Renal pelvis (tissue), 4 donors: ENCODE measurements around the gene LAMTOR2. TPM values are rescaled to one million over a fixed set of nuclear protein-coding genes. Genes with fewer than 3 reads are reported as not detected.

Experiments
- DNase-seq: peaks from one replicate; pipeline ENCODE4 v3.0.0-alpha.2; 2013
- polyA plus RNA-seq, 3 donors: library from polyadenylated mRNA; unstranded; fragments of 120-200 nt; gene quantifications; one replicate each; pipeline ENCODE4 v1.2.1, GENCODE V29; 2013; ENCODE audit not compliant: insufficient read length in 3 of 3

The LAMTOR2 gene
- polyA plus RNA-seq, 3 donors: 55.9 to 67.2 (median 63.9) TPM

DNA sequence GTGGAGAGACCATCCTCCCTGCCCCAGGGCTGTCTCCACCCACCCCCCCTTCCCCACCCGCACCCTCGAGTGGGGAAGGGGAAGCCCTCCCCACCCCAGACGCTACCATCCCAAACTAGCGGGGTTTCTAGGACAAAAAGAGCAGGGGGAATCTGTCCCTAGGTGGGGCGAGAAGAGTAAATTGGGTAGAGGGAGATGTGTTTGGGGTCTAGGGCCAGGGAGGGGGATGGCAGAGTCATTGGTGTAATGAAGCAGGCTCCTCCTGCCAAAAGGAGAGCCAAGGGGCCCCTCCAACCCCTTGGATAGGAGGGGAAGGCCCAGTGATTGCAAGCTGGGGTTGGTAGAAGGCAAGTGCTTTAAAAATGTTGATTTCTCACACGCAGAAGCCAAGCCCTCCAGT lies 17.7 kb downstream of the LAMTOR2 start:
- no peak for DNase-seq

DNA sequence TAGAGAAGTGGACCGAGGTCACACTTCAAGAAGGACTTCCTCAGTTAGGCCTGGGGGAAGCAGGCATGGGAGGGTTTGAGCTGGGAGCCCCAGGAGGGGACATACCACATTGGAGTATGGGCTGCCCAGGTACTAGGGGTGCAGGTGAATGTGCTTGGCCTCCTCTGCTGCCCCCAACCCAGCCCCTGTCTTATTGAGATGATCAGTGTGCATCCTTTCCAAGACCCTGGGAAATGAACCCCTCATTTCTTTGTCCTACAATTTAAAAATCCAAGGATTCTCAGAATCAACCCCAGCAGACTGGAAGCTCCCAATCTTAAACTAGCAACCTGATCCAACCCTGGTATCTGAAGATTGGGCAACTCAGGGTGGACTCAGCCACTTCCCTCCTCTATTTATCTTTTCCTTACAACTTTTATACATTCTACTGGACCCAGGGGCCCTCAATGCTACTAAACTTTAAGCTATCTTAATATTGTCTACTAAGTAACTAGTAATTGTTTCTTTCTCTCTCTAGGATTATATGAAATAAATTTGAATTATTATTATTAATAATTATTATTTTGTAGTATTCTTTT lies 18.6 kb downstream of the LAMTOR2 start:
- DNase-seq: no peak

DNA sequence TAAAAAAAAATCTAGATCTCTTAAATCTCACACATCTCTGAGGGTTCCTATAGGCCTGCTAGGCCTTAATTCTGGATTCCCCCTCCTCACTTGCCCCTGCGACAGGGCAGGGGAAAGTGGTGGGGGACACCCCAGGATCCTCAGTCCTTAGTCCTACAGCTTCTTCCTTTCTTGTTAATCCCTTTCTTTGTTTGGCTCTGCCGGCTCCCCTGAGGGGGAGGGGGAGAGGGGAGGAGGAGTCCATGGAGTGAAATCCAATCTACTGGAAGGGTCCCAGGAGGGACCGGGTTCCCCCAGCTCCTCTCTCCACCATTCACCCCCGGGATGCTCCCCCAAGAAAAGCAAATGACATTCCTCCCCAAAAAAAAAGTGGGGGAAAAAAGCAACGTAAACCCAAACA lies 19.2 kb downstream of the LAMTOR2 start:
- DNase-seq: no peak

DNA sequence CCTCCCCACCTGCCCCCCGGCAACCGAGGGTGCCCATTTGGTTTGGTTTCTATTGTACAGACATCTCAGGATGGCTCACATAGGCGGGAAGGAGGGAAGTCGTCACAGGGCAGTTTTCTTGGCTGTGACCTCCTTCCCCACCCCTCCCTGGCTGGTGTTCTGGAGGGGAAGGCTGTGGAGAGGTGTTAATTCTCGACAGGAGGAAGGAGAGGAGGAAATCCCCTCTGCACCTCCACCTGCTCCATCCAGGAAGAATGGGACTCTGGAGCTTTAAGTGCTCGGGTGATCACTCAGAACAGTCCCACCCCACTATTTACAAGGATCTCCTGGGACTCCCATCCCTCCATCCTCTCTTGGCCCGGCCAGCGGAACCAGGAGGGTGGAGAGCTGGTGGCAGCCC lies 20.1 kb downstream of the LAMTOR2 start:
- DNase-seq: no peak

DNA sequence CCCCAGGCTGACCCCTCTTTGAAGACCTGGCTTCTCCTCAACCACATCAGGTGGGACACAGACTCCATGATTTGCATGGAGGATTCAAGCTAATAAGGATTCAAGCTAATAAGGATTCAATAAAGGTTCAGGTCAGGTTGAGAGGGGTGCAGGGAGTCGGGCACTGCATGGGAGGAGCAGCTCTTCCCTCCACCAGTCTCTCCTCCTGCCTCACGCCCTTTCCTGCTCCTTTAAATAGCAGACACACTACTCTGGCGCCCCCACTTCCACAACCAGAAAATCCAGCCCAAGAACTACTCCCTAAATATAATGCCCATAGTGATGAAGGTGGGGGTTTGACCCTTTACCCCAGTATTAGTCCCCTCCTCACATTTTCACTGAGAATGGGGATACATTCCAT lies 20.6 kb downstream of the LAMTOR2 start:
- no peak for DNase-seq

DNA sequence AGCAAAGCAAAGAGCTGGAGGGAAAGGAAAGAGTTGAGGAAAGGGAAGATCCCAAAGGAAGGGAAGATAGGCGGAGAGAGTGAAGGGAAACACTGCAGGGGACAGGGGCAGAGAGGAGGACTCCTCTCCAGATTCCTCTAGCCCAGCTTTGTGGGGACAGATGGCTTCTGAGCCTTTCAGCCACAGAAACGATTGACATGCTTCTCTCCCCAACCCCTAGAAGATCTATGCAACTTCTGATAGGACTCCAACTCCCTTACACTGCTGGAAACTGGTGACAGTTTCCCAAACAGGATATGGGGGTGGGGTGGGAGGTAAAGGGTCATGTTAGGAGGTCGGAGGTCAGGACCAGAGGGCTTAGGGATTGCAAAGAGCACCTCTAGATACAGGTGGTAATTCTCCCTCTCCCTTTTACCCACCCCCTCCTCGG lies 21.2 kb downstream of the LAMTOR2 start:
- no peak for DNase-seq

DNA sequence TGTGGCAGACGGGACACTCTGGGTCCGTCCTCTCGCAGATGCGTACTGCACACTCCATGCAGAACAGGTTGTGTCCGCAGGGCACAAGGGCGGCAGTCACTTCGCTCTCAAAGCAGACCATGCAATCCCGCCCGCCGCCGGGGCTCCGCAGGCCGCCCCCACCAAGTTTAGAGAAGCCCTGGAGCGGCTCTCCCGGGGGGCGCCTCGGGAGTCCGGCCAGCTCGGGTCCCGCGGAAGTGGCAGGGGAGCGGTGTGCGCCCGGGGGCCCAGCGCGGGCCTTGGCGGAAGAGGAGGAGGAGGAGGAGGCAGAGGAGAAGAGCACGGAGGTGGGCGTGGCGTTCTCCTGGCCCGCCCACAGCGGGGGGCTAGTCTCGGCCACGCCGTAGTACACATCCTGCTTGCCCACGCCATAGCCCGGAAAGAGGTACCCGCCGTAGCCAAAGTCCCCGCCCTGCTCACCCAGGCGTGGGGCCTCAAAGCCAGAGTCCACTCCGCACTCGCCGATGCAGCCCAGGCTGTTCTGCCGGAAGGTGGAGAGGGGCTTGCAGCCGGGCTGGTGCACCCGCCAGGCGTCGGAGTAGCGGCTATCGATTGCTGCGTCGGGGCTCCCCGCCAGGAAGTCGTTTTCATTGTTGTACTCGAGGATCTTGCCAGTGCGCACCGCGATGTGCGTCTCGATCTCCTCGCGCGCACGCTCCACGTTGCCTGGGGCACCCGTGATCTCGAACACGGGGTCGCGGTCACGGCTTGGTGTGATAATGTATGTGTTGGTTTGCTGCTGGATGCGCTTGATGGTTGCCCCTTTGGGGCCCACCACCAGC lies 22.2 kb downstream of the LAMTOR2 start:
- DNase-seq: peak; percentile 54

DNA sequence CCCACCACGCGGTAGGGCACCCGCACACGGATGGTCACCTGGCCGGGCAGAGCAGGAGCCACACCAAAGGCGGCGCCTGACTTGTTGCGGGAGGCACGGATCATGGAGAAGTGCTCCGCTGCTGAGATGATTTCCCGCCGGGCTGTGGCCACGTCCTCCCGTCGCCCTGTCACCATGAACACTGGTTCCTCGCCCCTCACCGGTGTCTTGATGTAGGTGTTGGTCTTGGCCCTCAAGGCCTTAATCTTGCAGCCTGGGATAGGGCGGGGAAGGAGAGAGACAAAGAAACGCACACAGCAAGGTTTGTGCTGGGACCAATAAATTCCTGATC lies 22.8 kb downstream of the LAMTOR2 start:
- no peak for DNase-seq

DNA sequence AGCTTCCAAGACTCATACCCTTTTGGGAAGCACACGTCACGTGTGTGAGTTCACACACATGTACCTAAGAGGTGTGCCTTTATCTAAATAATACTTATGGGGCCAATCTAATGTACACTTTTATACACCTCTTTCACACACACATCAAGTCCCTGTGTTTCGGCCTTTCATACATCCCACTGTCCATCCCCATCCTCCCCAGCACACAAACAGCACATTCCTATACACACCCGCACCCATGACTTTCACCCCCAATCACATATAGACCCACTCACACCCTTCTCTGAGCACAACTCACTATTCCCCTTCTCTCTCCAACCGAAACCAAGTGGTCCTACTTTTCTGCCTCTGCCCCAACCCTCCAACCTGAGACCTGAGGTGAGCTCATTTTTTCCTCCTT lies 24.1 kb downstream of the LAMTOR2 start:
- DNase-seq: no peak

DNA sequence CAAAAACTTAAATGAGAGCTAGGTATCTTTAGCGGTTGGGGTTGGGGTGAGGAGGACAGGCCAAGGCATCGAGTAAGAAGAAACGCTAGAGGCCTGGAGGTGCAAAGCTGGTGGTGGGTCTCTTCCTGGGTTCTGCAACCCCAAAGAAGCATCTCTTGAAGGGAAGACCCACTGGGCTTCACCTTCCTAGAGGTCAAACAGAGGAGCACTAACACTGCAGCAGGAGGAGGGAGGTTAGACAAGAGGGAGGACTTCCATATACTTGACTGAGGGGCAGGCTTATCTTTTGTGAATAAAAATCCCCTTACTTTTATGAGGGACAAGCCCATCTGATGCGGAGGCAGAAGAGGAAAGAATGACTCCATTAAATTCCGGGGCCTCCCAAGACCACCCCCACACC lies 25.2 kb downstream of the LAMTOR2 start:
- no peak for DNase-seq

DNA sequence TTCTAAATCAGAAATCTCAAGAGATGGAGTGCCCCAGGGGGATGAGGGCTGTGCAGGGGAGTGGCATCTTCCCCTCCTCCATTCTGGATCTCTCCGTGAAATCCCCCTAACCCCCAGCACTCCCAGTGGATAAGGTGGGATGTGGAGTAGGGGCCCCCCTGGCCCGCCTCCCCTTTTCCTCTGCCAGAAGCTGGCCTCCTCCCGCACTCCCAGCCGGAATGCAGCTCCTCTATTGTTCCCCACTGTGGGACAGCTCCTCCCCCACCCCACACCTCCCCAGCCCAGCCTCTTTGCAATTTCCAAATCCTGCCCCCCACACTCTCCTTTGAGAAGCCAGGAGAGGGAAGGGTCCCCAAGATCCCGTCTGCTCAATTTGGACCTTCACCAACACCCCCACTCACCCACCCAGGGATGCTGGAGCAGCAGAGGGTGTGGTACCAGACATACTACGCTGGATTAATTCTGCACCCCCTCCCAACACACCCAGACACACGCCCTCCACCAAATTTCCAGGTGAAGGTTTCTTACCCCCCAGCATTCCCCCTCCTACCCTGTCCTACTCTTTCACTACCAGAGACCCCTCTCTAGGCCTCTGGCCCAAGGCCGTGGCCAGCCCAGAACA lies 25.8 kb downstream of the LAMTOR2 start:
- no peak for DNase-seq

DNA sequence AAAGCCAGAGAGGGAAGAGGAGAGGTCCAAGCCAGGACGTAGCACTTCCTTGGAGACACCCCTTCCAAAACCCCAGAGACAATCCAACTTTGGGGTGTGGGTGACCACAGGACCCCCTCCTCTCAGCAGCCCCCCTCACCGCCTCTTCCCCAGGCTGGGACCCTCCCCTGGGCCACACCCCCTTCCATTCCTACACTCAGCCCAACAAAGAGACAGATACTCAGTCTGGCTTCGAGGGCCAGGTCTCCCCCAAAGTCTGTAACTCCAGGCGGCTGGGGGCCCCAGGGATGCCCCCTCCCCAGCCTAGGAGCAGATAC lies 26.2 kb downstream of the LAMTOR2 start:
- DNase-seq: no peak

DNA sequence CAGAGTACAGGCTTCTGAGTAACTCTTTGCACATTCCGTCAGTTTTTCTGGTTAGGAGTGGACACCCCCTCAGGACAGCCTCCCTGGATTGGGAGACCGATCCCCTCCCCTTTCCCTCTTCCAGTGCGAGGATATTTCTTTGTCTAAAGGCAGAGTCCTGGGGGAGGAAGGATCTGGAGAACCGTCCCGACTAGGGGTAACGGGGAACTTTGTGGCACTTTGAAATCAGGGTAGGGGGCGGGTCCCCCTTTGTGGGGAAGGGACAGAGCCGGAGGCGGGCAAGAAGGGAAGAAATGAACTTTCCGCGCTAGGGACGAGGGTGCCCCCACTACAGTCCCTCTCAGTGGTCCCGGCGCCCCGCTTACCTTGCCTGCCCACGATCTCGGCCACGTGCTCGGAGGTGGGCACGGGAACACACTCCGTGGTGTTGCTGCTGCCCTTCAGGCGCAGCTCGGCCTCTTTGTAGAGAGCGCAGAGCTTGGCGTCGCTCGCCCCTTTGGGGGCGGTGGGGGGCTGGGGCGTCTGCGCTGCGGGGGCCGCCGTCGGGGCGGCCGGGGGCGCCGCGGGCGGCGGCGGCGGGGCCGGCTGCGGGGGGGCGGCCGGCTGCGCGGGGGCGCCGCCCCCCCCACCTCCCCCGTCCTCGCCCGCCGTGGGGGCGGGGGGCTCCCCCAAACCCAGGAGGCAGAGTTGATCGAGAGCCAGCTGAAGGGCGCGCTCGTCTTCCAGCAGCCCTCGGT lies 26.8 kb downstream of the LAMTOR2 start:
- DNase-seq: no peak

DNA sequence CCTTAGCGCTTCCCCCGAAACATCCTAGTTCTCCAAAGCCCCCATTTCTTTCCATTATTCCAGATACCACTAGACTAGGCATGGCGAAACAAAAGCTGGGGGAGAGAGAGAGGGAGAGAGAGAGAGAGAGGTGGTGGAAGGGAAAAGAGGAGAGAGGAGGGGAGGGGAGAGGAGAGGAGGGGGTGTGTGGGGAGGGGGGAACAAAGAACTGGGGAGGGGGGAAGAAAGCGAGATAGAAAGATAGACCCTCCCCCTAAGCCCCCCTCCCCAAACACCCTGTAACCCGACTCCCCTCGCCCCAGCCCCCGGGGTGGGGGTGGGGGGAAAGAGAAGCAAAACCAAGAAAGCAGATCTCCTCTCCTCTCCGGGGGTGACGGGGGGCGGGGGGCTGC lies 27.3 kb downstream of the LAMTOR2 start:
- peak; percentile 75 for DNase-seq

DNA sequence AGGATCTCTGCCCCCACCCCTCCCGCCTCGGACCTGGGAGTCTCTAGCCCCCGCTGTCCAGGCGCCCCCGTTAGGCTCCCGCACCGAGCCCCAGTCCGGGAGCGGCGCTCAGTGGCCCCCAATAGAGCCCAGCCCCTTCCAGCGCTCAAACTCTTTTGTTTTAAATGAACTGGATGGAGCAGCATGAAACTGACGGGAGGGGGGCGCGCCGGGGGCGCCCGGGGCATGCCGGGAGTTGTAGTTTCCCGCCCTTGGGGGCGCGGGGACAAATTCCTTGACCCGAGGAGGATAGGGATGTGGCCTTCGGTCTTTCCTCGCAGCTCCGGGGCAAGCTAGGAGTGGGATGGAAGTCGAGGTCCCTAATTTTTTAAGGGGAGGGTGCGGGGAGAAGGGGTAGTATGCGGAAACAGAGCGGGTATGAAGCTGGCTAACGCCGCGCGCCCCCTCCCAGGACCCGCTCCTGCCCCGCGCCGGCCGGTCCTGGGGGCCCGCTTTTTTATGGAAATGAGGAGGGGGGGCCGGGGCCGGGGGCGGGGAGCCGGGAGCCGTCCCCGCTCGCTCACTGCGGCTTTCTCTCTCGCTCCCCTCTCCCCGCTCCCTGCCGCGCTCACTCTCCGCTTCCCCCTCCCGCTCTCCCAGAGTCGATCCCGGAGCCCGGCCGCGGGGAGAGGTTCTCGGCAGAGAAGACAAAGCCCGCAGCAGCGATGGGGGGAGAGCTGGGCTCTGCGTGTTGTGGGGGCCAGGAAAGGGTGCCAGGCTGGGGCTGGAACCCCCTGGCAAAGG lies 27.9 kb downstream of the LAMTOR2 start, which contains the start of gene MEX3A:
Gene MEX3A (minus strand): TSS at position 157 of the 783 bp plus-strand sequence. CDS start 467 bp downstream, outside the sequence.
- peak; percentile 92 for DNase-seq

DNA sequence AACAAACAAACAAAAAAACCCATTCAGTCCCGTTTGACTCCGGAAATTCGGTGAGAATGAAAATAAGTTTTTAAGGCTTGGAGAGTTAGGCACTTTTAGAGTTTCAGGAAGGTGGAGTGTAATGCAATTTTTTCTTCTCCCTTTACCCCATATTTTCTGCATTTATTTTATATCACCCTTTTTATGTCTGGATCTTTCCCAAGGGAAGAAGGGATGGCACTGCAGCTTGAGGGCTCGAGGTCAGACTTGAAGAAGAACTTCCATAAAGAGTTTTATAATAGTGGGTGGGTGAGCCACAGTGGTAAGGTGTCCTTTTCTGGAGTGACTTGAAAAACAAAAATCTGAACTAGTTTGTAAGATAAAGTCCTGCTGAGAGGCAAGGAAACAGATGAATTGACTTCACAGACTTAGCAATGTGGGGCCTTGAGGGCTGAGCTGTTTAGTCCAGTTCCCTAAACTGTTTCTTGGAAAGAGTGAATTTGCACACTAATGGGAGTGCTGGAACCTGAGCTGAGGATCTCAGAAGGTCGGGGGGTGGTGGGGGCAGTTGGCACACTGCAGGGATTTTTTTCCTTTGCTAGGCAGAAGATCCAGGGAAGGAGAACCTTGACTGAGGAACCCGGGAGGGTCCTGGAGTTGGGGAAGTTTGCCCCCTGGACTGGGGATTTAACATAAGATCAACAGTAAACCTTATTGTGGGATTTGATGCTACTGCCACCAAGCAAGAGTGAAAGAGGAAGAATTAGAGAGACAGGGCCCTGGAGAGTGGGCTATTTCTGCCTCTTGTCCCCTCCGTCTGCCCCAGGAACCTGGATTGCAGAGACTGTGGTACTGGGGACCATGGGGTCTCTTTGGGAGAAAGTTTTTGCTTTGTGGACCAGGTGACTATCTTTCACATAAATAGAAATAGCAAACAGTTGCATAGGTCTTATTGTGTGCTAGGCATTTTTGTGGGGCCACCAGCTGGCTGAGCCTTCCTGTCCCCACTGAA lies 29.5 kb downstream of the LAMTOR2 start:
- DNase-seq: no peak

DNA sequence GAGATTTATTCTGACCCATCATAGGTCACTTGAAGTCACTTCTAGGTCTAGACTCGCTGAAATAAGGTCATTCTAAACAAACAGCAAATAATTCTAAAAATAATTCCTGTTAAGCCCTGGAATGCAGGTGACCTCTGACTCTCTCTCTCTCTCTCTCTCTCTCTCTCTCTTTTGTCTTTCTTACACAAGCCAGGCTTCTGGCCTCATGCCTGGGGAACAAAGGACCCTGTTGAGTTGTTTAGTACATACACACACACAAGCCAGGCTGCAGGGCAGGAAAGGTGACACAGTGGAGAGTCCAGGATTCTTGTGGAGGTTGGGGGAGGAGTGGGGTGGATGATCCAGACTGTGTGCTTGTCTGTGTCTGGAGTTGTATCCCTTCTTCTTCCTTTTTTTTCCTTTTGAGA lies 31.7 kb downstream of the LAMTOR2 start:
- DNase-seq: no peak

DNA sequence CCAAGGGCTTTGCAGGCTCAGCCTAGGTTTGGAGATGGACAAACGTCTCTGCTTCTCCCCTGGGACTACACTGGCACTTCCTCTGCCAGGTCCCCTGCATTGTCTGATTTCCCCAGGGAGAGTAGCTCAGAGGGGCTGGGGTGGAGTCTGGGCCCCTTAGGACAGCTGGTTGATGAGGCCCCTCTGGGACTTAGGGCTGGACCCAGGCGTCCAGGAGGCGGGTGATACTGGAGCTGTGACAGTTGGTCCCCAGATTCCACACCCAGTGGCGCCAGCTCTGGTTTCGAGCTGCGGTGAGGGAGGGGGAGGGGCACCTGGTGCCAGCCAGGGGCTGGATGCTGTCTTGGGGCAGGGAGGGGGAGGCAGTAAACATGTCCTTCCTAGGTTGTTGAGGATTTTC lies 35.1 kb downstream of the LAMTOR2 start:
- DNase-seq: no peak

DNA sequence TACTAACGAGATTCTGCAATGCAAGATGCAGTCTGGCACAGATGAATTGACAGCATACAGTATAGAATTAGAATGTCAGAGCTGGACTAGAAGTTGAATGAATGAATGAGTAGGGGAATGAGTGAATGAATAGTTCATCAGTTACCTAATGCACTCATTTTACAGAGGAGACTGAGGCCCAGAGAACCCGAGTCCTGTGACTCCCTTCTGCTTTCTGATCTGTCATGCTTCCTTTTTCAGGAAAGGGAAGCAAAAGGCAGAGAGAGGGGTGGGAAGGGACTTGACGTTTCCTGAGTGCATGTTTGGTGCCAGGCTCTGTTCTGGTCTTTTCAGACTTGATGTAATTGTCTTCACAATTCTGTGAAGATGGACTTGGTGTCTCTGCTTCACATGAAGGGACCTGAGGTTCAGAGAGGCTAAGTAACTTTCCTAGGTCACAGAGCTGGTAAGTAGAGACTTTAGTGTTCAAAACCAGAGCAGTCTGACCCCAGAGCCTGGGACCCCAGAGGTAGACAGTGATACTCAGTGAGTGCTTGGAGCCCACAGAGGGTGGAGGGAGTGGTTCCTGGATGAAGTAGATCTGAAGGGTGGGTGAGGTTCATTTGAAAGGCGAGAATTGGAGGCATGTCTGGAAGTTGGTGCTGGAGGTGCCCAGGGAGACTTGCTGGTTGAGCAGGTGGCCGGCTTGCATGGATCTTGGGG lies 35.7 kb downstream of the LAMTOR2 start:
- no peak for DNase-seq

DNA sequence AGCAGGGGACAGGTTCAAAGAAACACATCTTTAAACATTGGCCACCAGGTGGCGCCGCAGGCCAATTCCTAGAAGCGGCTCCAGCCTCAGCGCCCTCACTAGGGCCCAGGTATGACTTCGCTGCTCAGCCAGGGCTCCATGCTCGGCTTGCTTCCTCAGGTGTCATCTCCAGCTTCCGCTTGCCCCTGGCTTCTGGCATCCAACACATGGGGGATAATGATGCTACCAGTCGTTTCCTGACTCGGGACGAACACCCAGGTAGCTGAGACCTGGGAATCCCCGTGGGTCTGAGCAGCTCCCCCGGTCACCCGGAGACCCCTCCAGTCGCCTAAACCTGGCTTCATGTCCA lies 36.2 kb downstream of the LAMTOR2 start:
- DNase-seq: peak; percentile 82
